ENCODE measurements around the gene LIN52. TPM values are rescaled to one million over a fixed set of nuclear protein-coding genes. Genes with fewer than 3 reads are reported as not detected.

The LIN52 gene
- polyA plus RNA-seq, 1 donor from 2014 or later, result 57.9 TPM

- Histone ChIP-seq H3K9me3 (ENCODE audit: low read length) (peaks cover 3% of the 10 kb centered on the region), H2AFZ (ENCODE audit: low read depth, low read length) (no peak overlapping the region), H3K4me2 (ENCODE audit: low read length) (no peak overlapping the region), H3K36me3 (ENCODE audit: insufficient read depth, low read length) (no peaks in the 10 kb centered on the region), H3K9me2 (ENCODE audit: insufficient read depth, low read length) (no peaks in the 10 kb centered on the region), H3K27me3 (ENCODE audit: insufficient read depth, low read depth, low read length) (no peaks in the 10 kb centered on the region), H3K4me3 (ENCODE audit: low read length) (no peak overlapping the region), H4K20me1 (ENCODE audit: insufficient read depth) (no peaks in the 10 kb centered on the region), H3K9ac (ENCODE audit: low read length) (no peak overlapping the region), H3K79me2 (replicated peaks; ENCODE audit: insufficient read depth, low read length) (no peaks in the 10 kb centered on the region), H3K27ac (ENCODE audit: low read length) (no peak overlapping the region), H3F3A (ENCODE audit: insufficient read depth, low read length, poor library complexity, severe bottlenecking) (no peaks in the 10 kb centered on the region)
- TF ChIP-seq REST (IDR thresholded peaks at IDR 0.05; ENCODE audit: borderline replicate concordance) (no peak), EP300 (conservative IDR thresholded peaks at IDR 0.05; ENCODE audit: poor library complexity, severe bottlenecking) (no peak), TAF1 (IDR thresholded peaks at IDR 0.05; ENCODE audit: low read depth) (no peak), RAD21 (conservative IDR thresholded peaks at IDR 0.05) (no peak), MXI1 (conservative IDR thresholded peaks at IDR 0.05; ENCODE audit: poor library complexity, severe bottlenecking) (no peak), EZH2 (IDR thresholded peaks at IDR 0.05; ENCODE audit: borderline replicate concordance, insufficient read depth, low read length, poor library complexity, severe bottlenecking) (no peak), SMC3 (conservative IDR thresholded peaks at IDR 0.05; ENCODE audit: poor library complexity) (no peak)
Observed at GRCh38 chr14:74231784-74232183, 147.0 kb downstream of the LIN52 start.

- H3K9me3 ChIP-seq (ENCODE audit: low read length), result peaks cover 3% of the 10 kb centered on the region
- H3K36me3 ChIP-seq (ENCODE audit: insufficient read depth, low read length), result no peaks in the 10 kb centered on the region
- no peaks in the 10 kb centered on the region for H3K79me2 ChIP-seq (replicated peaks; ENCODE audit: insufficient read depth, low read length)
- H4K20me1 ChIP-seq (ENCODE audit: insufficient read depth), result no peaks in the 10 kb centered on the region
- no peak overlapping the region for H2AFZ ChIP-seq (ENCODE audit: low read depth, low read length)
- H3K4me3 ChIP-seq (ENCODE audit: low read length), result no peak overlapping the region
- H3K4me2 ChIP-seq (ENCODE audit: low read length), result no peak overlapping the region
- no peak overlapping the region for H3K27ac ChIP-seq (ENCODE audit: low read length)
- H3K27me3 ChIP-seq (ENCODE audit: insufficient read depth, low read depth, low read length), result peaks cover 30% of the 10 kb centered on the region
- H3K9me2 ChIP-seq (ENCODE audit: insufficient read depth, low read length), result no peaks in the 10 kb centered on the region
- no peak for TF ChIP-seq MXI1 (conservative IDR thresholded peaks at IDR 0.05; ENCODE audit: poor library complexity, severe bottlenecking)
- no peak for TF ChIP-seq REST (IDR thresholded peaks at IDR 0.05; ENCODE audit: borderline replicate concordance)
- TF ChIP-seq TAF1 (IDR thresholded peaks at IDR 0.05; ENCODE audit: low read depth), result no peak
- TF ChIP-seq CTCF (IDR thresholded peaks at IDR 0.05; ENCODE audit: poor library complexity, severe bottlenecking), result no peak
- no peak for TF ChIP-seq EZH2 (IDR thresholded peaks at IDR 0.05; ENCODE audit: borderline replicate concordance, insufficient read depth, low read length, poor library complexity, severe bottlenecking)
- H3F3A ChIP-seq (ENCODE audit: insufficient read depth, low read length, poor library complexity, severe bottlenecking), result no peaks in the 10 kb centered on the region
- H3K9ac ChIP-seq (ENCODE audit: low read length), result no peak overlapping the region
Observed at GRCh38 chr14:74235017-74235416, 150.3 kb downstream of the LIN52 start.
